ENCODE results near the gene RNF126.
A peak's percentile ranks its signal among the peaks of the same experiment; 100 is the strongest.
"Not testable (repeated sequence)": the region's sequence is repeated elsewhere in the genome, so short reads cannot be mapped to it uniquely, and the experiment has no call there.

The RNF126 gene

DNA sequence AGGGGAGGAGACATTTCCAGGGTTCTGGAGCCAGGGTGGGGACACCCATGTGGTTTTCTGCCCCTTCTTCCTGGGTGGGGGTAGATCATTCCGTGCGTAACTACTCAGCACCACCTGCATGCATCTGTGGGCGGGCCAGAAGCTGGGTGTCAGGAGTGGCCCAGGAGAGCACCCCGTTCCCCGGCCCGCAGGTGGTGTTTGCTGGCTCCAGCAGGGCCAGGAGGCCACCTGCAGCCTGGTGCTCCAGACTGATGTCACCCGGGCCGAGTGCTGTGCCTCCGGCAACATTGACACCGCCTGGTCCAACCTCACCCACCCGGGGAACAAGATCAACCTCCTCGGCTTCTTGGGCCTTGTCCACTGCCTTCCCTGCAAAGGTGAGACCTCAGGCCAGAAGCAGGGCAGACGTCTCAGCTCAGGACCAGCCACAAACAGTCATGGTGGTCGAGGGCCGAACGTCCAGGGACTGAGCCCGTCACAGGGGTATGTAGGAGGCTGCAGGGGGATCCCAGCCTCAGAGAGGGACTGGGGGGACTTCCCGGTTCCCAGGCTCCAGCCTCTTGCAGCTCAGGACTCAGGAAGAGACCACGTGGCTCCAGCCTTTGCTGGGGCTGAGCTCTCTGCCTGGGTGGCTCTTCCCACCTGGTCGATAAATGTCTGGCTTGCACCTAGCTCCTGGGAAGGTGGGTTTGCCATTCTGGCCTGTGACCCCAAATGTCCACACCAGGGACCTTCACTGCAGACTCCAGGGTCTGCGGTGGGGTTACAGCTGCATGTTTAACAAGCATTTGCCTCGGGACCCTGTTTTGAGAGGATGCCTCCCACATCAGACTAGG, 14.8 kb upstream of the RNF126 start:
- DNase-seq (ENCODE audit: low read depth) = no peak
- H3K4me3 ChIP-seq (ENCODE audit: low read depth, low read length) = no peak overlapping the region
- no peak for TF ChIP-seq CTCF (IDR thresholded peaks at IDR 0.05; ENCODE audit: insufficient read depth, low read depth, low read length, missing control alignments)

DNA sequence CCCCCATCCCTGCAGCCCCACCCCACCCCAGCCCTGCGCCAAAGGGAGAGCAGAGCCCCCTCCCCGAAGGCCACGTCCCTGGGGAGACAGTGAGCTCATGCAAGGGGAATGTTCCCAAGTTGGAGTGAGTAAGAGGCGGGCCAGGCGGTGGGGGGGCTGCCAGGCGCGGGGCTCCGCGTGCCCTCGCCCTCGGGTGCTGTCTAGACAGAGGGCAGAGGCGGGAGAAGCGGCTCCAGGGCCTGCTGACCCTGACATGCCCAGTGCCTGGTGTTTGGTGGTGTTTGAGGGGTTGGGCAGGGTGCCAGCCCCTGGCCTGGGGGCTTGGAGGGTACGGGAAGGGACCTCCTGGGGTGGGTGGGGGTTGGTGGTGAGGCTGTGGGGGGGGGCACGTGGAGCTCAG, 14.2 kb upstream of the RNF126 start:
- no peak for TF ChIP-seq CTCF (IDR thresholded peaks at IDR 0.05; ENCODE audit: insufficient read depth, low read depth, low read length, missing control alignments)
- H3K4me3 ChIP-seq (ENCODE audit: low read depth, low read length) = no peak overlapping the region
- no peak for DNase-seq (ENCODE audit: low read depth)

DNA sequence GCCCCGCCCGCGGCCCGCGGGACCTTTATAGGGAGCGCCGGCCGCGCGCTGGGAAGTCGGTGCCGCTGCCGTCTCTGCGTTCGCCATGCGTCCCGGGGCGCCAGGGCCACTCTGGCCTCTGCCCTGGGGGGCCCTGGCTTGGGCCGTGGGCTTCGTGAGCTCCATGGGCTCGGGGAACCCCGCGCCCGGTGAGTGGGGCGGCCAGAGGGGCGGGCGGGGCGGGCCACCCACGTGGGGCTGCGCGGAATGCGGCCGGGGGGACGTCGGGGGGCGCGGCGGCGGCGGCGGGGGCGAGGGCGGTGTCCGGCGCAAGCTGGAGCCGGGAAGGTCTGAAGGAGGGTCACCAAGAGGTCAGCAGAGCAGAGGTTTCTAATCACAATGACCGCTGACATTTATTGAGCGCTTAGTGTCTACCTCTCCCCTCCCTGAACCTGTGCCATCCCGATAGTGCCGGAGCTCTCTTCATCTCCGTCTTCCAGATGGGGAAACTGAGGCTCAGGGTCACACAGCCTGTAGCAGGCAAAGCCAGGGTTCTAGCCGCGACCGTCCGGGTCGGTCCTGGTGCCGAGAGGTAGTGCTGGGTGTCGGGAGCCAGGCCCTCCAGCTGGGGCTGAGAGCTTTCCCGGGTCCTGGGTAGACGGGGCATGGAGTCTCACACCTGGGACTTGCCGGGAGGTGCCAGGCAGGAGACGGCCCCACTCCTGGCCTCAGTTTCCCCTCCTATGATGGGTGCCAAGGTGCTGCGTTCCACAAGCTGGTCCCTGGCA, 13.5 kb upstream of the RNF126 start, which contains the start of gene FSTL3:
FSTL3 (plus strand) TSS at position 54 of the 767 bp plus-strand sequence; CDS start at position 86, 32 bp downstream.
- no peak for TF ChIP-seq CTCF (IDR thresholded peaks at IDR 0.05; ENCODE audit: insufficient read depth, low read depth, low read length, missing control alignments)
- no peak for DNase-seq (ENCODE audit: low read depth)
- no peak within 1 kb of the TSS for H3K4me3 ChIP-seq (ENCODE audit: low read depth, low read length)

DNA sequence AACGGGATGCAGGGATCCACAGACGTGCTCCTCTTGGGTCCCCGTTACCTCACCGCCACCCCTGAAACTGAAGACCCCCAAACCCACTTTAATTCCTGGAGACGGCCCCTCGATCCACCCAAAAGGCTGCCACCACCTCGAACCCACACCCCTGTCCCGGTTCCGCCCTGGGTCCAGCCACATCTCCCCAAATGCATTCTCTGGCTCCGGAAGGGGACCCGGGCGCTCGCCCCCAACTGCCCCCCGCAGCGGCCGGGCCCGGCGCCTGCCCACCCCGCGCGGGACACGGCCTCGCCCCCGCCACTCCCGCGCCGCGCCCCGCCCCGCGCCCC, 13.0 kb upstream of the RNF126 start:
- H3K4me3 ChIP-seq (ENCODE audit: low read depth, low read length) = no peak overlapping the region
- DNase-seq (ENCODE audit: low read depth) = no peak
- TF ChIP-seq CTCF (IDR thresholded peaks at IDR 0.05; ENCODE audit: insufficient read depth, low read depth, low read length, missing control alignments) = no peak

DNA sequence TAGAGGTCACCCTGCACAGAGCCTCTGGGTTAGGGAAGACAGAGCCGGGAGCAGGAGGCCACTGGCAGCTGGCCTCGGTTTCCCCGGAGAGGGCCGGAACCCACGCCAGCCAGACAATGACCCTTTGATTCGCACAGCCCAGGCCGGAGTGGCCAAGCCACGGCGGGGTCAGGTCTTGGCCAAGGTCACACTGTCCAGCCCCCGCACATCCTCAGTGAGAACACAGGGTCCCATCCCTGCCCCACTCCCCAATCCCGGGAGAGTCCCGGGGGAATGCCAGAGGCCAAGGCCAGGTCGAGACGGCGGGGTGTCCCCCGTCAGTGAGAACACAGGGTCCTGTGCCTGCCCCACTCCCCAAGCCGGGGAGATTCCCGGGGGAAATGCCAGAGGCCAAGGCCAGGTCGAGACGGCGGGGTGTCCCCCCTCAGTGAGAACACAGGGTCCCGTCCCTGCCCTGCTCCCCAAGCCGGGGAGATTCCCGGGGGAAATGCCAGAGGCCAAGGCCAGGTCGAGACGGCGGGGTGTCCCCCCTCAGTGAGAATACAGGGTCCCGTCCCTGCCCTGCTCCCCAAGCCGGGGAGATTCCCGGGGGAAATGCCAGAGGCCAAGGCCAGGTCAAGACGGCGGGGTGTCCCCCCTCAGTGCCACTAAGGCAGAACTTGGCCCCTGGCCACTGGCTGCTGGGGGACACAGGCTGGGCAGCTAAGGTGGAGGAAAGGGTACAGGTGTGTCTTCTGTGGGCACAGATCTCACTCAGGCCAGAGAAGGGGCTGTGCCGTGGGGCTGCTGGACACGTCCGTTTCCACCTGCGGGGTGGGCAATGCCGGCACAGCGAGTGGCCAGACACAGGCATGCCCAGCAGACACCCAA, 11.5 kb upstream of the RNF126 start:
- DNase-seq (ENCODE audit: low read depth) = peak; percentile 52
- no peak for TF ChIP-seq CTCF (IDR thresholded peaks at IDR 0.05; ENCODE audit: insufficient read depth, low read depth, low read length, missing control alignments)
- H3K4me3 ChIP-seq (ENCODE audit: low read depth, low read length) = no peak overlapping the region

DNA sequence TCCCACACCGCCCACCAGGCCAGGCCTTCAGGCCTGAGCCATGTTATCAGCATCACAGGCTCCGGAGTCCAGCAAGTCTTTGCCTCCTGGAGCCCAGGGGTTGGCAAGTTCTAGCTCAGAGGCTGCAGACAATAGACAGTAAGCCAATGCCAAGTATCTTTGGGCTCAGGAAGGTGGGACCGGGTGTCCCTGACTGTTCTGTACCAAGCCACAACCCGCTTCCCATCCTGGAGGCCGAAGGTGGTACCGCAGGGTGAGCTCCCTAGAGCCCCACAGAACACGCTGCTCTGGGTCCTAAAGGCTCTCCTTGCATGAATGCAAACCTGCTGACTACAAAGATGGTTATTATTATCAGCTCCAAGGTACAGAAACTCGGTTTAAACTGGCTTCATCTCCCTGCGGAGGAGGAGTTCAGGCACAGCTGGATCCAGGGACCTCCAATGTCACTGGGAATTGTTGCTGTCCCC, 7.6 kb upstream of the RNF126 start:
- H3K4me3 ChIP-seq (ENCODE audit: low read depth, low read length) = no peak overlapping the region
- DNase-seq (ENCODE audit: low read depth) = no peak
- peak; percentile 17 for TF ChIP-seq CTCF (IDR thresholded peaks at IDR 0.05; ENCODE audit: insufficient read depth, low read depth, low read length, missing control alignments)

DNA sequence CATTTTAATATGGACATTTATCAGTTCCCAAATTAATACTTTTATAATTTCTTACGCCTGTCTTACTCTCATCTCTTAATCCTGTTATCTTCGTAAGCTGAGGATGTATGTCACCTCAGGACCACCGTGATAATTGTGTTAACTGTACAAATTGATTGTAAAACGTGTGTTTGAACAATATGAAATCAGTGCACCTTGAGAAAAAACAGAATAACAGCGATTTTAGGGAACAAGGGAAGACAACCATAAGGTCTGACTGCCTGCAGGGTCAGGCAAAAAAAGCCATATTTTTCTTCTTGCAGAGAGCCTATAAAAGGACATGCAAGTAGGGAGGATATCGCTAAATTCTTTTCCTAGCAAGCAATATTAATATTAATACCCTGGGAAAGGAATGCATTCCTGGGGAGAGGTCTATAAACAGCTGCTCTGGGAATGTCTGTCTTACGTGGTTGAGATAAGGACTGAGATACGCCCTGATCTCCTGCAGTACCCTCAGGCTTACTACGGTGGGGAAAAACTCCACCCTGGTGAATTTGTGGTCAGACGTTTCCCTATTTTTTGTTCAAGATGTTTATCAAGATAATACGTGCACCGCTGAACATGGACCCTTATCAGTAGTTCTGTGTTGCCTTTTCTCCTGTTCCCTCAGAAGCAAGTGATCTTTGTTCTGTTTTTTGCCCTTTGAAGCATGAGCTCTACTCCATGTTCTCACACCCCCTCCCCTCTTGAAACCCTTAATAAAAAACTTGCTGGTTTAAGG, 5.8 kb upstream of the RNF126 start:
- H3K4me3 ChIP-seq (ENCODE audit: low read depth, low read length); DNase-seq (ENCODE audit: low read depth): not testable (repeated sequence)

DNA sequence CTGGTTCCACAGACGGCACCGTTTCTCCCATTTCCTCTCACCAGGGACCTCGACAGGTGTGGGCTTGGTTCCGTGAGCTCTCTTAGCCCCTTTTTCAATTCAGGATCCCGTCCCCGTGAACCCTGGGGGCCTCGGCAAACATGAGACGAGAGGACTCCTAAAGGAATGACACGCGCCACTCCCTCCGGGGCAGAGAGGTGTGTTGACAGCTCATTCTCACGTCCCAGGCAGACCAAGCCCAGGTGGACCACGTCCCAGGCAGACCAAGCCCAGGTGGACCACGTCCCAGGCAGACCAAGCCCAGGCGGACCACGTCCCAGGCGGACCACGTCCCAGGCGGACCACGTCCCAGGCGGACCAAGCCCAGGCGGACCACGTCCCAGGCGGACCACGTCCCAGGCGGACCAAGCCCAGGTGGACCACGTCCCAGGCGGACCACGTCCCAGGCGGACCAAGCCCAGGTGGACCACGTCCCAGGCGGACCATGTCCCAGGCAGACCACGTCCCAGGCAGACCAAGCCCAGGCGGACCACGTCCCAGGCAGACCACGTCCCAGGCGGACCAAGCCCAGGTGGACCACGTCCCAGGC, 4.1 kb upstream of the RNF126 start:
- H3K4me3 ChIP-seq (ENCODE audit: low read depth, low read length); DNase-seq (ENCODE audit: low read depth): not testable (repeated sequence)
